Brain pericyte (primary cell): Measurements from ENCODE around the gene OSBP2.
A peak's percentile ranks its signal among the peaks of the same experiment; 100 is the strongest.

ENCODE experiments used
- DNase-seq: peaks from one replicate; pipeline ENCODE4 v3.0.0-alpha.2; 2012; ENCODE audit warnings: low read depth, low spot score

The OSBP2 gene

GRCh38 chr22:30809086-30809485, 114.4 kb downstream of the OSBP2 start:
- no peak for DNase-seq

- no peak for DNase-seq
Measured at GRCh38 chr22:30810105-30810504, 115.4 kb downstream of the OSBP2 start.

- DNase-seq = no peak
Measured at GRCh38 chr22:30813936-30814335, 119.3 kb downstream of the OSBP2 start.

- DNase-seq = no peak
Measured at GRCh38 chr22:30816413-30816812, 121.7 kb downstream of the OSBP2 start.

GRCh38 chr22:30821381-30821780, 126.7 kb downstream of the OSBP2 start:
- DNase-seq = no peak

- no peak for DNase-seq
Measured at GRCh38 chr22:30821863-30822215, 127.2 kb downstream of the OSBP2 start.

GRCh38 chr22:30822216-30823014, 127.7 kb downstream of the OSBP2 start:
- no peak for DNase-seq

- no peak for DNase-seq
Measured at GRCh38 chr22:30823015-30823370, 128.3 kb downstream of the OSBP2 start.

- DNase-seq = no peak
Measured at GRCh38 chr22:30824096-30824495, 129.4 kb downstream of the OSBP2 start.

- DNase-seq = no peak
Measured at GRCh38 chr22:30824711-30825110, 130.0 kb downstream of the OSBP2 start.

GRCh38 chr22:30825711-30826505, 131.2 kb downstream of the OSBP2 start:
- DNase-seq = no peak

- no peak for DNase-seq
Measured at GRCh38 chr22:30826670-30827355, 132.1 kb downstream of the OSBP2 start.

GRCh38 chr22:30827646-30828045, 133.0 kb downstream of the OSBP2 start:
- DNase-seq = no peak

- no peak for DNase-seq
Measured at GRCh38 chr22:30828187-30829155, 133.8 kb downstream of the OSBP2 start.

- peak; percentile 11 for DNase-seq
Measured at GRCh38 chr22:30829901-30830550, 135.4 kb downstream of the OSBP2 start.

GRCh38 chr22:30830907-30831306, 136.2 kb downstream of the OSBP2 start:
- no peak for DNase-seq

GRCh38 chr22:30832407-30832987, 137.8 kb downstream of the OSBP2 start:
- no peak for DNase-seq

- DNase-seq = no peak
Measured at GRCh38 chr22:30833322-30833721, 138.6 kb downstream of the OSBP2 start.

- no peak for DNase-seq
Measured at GRCh38 chr22:30837531-30837930, 142.9 kb downstream of the OSBP2 start.

GRCh38 chr22:30838111-30838510, 143.4 kb downstream of the OSBP2 start:
- DNase-seq = no peak
